CD4-positive, alpha-beta T cell treated with Interleukin-17A for 4 hours (primary cell): ENCODE data around the gene PRKCH.
"Not testable (repeated sequence)": the region's sequence is repeated elsewhere in the genome, so short reads cannot be mapped to it uniquely, and the experiment has no call there.

Experiments
- DNase-seq: peaks from one replicate; pipeline ENCODE4 v3.0.0-alpha.2; 2020; ENCODE audit warnings: mixed read lengths

PRKCH gene

DNA sequence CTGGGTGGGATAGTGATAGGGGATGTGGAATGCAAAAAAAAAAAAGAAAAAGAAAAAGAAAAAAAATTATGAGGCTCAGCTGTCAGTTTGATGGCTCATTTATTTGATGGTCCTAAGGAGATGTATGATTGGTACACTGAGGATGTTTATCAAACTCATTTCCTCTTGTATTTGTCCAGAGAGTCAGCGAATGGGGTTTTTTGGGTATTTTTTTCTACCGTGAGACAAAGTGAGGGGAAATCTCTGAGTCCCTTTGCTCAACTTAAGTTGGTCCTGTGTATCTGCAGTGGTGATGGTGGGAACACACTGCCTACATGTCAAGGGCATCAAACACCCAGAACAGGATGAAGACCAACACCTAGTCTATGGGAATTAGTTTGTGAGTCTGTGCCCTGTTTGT lies 197.0 kb downstream of the PRKCH start:
- no peak for DNase-seq

DNA sequence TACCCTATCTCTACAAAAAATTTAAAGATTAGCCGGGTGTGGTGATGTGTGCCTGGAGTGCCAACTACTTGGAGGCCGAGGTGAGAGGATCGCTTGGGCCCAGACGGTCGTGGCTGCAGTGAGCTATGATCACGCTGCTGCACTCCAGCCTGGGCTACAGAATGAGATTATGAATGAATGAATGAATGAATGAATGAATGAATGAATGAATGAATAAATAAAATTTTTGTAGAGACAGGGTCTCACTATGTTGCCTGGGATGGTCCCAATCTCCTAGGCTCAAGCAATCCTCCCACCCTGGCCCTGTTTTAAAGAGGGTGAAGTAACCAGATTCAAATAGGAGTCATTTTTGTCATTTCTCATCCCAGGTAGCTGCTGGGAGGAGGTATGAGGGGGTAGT lies 197.7 kb downstream of the PRKCH start:
- no peak for DNase-seq

- DNase-seq = no peak
These were observed 198.4 kb downstream of the PRKCH start for GRCh38 chr14:61519735-61520134.

- no peak for DNase-seq
These were observed 199.2 kb downstream of the PRKCH start for GRCh38 chr14:61520576-61520975.

DNA sequence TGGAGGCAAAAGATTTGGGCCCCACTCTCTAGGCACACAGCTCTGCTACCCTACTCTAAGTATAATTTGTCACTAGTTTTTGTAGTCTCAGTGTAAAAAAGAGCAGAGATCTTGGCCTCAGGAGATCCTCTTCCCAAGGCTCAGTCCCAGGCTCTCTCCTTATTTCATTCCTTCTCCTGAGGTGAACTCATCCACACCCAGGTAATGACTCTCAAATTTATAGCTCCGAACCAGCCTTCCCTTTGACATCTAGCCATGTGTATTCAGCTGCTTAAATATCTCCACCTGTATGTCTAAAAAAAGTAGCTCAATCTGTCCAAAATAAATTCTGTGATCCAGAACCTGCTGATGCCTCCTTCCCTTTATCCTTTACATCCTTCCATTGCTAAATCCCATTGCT lies 200.4 kb downstream of the PRKCH start:
- no peak for DNase-seq

DNA sequence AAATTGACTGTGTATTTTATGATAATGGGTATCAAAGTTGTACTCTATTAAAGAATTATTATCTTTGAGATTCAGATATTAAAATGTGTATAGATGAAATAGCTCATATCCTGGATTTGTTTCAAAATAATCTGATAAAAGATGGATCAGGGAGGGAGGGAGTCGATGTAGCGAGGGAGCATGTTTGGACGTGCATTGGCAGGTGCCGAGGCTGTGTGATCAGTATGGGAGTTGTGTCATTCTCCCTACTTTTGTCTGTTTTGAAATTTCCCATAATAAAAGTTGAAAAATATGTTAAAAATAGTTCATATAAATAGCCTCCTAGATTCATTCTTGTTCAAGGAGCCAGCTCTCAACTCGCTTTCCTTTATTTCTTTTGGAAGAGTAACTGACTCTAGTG lies 202.4 kb downstream of the PRKCH start:
- no peak for DNase-seq

GRCh38 chr14:61524211-61524806 lies 202.9 kb downstream of the PRKCH start:
- no peak for DNase-seq

GRCh38 chr14:61524936-61525292 lies 203.5 kb downstream of the PRKCH start:
- no peak for DNase-seq

- peak; percentile 69 for DNase-seq
These were observed 204.1 kb downstream of the PRKCH start for GRCh38 chr14:61525293-61526011.

- no peak for DNase-seq
These were observed 205.3 kb downstream of the PRKCH start for GRCh38 chr14:61526405-61527312.

GRCh38 chr14:61527325-61528100 lies 206.1 kb downstream of the PRKCH start:
- no peak for DNase-seq

- DNase-seq = no peak
These were observed 207.2 kb downstream of the PRKCH start for GRCh38 chr14:61528591-61529021.

- not testable (repeated sequence) for DNase-seq
These were observed 208.0 kb downstream of the PRKCH start for GRCh38 chr14:61529360-61529759.

DNA sequence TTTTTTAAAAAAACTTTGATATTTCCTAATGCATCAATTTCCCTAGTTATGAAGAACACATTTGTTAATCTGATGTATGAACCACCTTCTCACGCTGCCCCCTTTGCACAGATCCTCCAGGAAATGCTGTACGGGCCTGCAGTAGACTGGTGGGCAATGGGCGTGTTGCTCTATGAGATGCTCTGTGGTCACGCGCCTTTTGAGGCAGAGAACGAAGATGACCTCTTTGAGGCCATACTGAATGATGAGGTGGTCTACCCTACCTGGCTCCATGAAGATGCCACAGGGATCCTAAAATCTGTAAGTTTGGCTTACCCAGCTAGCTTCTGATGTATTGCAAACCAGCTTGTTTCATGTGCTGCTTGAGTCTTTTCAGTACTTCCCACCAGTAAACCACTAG lies 208.9 kb downstream of the PRKCH start:
- no peak for DNase-seq

DNA sequence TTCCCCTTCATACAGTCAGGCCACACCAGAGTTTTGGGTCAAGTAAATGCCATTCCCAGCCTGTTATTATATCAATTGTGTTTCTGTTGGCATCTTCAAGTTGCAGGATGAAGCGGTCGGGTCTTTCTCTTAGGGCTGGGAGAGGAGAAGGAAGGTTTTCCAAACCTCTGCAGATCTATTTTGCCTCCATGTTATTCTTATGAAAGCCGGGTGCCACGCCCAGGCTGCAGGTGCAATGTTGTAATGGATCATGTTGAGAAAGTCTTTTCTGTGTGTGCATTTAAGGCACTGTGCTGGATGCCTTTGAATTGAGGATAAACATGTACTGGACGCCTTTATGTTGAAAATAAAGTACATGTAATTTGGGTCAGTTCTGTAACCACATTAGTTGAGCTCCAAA lies 209.5 kb downstream of the PRKCH start:
- no peak for DNase-seq

GRCh38 chr14:61531465-61532122 lies 210.2 kb downstream of the PRKCH start:
- no peak for DNase-seq

DNA sequence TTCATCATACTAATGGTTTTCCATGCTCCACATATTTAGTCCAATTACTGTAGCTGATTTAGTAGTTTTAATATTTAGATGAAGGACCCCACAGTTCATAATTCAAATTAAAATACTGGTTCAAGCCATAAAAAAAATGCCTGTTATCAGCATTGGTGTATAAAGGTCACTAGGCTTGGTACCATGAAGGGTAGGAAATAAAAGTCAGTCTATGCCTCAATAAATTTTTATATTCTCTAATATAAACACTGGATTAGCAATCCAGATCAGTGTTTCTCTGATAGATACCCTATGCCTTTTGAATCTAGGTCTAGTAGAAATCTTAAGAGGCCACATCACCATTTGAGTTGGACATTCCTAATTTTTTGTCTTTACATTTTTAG lies 210.7 kb downstream of the PRKCH start:
- DNase-seq = no peak

DNA sequence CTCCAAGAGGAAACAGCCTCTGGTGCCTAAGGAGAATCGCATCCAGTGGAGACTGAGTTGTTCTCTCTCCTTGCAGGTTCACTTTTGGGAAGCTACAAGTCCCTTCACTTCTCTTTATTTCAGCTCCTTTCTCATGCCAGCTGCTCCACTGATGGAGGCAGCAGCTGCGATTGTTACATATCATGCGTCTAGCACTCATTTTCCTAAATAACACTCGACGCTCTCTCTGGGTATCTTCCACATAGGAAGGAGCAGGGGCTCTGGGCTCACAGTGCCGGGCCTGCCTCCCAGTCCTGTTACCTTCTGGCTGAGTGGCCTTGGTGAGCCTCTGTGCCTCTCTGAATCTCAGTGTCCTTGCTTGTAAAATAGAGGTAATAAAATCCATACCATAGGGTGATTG lies 211.4 kb downstream of the PRKCH start:
- DNase-seq = no peak

- DNase-seq = no peak
These were observed 212.3 kb downstream of the PRKCH start for GRCh38 chr14:61533513-61534255.

DNA sequence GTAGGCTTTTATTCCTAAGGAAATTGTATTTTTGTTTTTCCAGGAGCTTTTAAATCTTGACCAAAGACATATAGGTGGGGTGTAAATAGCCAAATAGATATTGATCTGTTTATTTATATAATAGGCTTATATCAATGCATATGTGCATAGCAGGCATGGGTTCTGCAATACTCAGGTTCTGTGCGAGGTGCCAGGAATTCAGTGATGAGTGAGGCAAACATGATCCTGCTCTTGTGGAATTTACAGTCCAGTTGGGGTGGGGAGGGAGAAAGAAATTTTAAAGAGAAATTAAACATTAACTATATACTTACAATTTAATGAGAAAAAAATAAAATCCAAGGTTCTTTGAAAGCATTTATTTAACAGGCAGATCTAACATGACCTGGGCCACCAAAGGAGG lies 213.7 kb downstream of the PRKCH start:
- no peak for DNase-seq

DNA sequence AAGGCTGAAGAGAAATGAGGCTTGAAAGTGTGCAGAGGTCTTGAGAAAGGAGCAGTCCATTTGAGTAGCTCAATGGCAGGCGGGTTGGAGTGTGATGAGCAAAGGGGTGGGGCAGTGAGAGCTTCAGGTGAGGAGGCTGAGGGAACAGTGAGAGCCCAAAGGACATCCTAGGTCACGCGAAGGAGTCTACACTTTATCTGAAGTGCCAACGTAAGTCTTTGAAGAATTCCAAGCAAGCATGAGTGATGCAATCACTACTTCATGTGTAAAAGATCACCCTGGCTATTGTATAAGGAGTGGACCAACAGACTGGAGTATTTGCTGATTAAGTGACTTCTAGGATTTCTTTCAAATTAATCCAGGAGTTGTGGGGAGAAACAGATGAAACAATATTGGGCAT lies 214.1 kb downstream of the PRKCH start:
- no peak for DNase-seq
